Measurements from ENCODE around the gene RUSF1.
"Not testable (repeated sequence)": the region's sequence is repeated elsewhere in the genome, so short reads cannot be mapped to it uniquely, and the experiment has no call there.

The RUSF1 gene

DNA sequence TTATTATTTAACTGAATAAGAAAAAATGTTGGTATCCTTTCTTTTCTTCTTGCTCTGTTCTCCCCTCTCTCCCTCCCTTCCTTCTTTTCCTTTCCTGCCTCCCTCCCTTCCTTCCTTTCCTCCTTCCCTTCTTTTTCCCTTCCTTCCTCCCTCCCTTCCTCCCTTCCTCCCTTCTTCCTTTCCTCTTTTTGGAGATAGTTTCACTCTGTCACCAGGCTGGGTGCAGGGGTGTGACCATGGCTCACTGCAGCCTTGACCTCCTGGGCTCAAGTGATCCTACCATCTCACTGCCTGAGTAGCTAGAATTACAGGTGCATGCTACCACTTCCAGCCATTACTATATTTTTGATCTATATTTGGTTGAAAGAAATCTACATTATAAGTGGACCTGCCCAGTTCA, 5.7 kb upstream of the RUSF1 start:
- DNase-seq = no peak

DNA sequence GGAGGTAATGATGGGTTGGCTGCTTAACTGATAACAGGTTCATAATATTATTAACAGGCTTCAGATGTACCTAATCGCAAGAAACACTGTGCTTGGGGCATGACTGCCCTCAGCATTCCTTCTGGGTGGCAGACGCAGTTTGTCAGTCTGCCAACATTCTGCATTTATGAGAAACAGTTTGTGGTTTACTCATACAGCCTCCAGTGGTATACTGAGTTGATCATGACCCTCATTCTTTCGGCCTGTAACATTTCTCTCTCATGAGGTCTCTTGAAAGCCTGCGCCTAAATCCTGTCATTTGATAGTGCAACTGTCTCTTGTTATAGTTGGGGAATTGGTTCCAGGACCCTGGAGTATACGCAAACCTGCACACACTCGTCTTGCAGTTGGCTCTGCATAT, 4.9 kb upstream of the RUSF1 start:
- no peak for DNase-seq

DNA sequence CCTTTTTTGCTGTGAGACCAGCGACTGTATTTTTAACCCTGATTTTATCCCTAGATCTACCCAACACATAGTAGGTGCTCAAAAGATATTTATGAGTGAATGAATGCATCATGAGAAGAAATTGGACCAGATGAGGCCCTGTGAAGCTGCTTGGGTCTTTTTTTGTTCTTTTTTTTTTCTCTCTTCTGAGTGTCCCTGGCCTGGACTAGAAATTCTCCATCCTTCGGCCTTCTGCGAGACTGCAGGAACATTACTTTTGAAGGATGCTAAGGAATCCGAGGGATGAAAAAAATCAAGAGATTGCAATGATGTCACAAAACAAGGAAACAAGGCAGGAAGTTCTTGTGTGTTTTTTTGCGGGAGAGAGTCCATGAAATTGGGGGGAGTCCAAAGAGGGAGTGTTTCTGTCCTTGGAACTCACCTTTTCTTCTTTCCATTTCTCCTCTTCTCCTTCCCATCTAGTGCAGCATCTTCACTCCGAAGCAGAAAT, 560 bp upstream of the RUSF1 start:
- DNase-seq = no peak

DNA sequence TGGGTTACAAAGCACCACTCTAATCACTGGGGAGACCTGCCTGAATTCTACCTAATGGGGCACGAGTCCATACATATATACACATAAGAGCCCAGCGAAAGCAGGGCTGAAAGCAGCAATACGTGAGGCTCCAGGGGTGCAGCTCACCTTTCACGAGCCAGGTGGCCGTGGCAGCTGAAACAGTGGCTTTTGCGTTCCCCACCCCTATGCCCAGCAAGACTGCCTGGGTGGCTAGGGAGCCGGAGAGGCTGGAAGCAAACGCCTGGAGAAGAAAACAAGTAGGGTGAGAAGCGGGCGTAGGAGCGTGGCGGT, 618 bp downstream of the RUSF1 start:
- no peak for DNase-seq

DNA sequence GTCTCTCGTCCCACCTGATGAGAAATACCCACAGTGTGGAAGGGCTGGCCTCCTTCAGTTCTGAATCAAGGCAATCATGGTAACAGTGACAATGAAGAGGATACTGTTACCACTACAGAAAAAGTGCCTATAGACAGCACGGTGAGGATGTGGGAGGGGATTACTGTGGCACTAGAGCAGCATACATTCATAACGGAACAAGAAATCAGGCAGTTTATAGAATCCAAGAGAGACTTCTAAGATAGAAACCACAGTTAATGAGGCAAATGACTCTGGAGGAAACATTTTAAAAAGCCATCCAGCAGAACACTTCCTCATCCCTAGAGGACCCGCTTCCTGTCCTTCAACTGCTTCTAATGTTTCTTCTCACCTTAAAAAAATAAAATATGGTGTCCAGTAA, 2.7 kb downstream of the RUSF1 start:
- no peak for DNase-seq

DNA sequence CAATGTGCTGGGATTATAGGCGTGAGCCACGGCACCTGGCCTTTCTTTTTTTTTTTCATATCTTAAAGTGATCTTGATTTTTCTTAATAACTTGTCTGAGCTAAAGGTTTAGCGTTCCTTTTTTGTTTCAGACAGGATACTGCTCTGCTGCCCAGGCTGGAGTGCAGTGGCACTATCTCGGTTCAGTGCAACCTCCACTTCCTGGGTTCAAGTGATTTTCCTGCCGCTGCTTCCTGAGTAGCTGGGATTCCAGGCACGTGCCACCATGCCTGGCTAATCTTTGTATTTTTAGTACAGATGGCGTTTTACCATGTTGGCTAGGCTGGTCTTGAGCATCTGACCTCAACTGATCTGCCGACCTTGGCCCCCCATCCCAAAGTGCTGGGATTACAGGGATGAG, 4.0 kb downstream of the RUSF1 start:
- no peak for DNase-seq

DNA sequence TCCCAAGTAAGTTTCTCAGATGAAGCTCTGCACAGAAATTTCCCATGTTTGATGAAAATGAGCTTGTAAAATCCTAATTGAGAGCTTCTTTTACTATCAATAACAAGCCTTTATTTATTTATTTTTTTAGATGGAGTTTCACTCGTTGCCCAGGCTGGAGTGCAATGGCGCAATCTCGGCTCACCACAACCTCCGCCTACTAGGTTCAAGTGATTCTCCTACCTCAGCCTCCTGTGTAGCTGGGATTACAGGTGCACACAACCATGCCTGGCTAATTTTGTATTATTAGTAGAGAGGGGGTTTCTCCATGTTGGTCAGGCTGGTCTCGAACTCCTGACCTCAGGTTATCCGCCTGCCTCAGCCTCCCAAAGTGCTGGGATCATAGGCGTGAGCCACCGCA, 4.6 kb downstream of the RUSF1 start:
- not testable (repeated sequence) for DNase-seq

DNA sequence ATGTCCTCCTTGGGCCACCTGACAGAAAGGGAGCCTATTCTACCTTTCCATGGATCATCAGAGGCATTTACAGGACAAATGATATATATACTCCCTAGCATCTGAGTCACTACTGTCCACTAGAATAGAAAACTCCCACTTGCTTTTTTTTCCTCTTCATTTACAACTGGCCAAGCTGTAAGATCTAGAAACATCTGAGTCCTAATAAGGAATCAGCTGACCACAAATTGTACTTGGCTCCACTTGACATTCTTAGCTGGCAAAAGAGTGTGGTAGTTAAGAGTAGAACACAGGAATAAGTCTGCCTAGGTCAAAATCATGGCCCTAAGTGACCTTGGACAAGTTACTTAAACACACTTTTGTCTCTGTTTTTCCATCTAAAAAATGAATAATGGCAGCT, 5.2 kb downstream of the RUSF1 start:
- DNase-seq = no peak

DNA sequence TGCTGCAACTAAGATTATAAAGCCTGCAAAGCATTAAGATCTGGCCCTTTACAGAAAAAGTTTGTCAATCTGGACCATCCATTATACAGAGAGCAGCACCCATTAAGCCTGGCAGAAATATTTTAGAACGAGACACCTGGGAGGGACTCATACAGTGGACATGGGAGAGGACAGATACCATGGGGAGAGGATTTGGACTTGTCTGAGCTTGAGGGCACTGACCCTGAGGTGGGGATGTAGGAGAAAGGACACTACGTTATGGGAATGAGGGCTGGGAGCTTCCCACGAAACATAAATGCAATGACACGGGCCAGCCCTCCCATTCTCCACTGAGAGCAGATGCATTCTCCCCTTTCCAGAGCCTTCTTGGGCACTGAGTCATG, 6.2 kb downstream of the RUSF1 start:
- DNase-seq = no peak

DNA sequence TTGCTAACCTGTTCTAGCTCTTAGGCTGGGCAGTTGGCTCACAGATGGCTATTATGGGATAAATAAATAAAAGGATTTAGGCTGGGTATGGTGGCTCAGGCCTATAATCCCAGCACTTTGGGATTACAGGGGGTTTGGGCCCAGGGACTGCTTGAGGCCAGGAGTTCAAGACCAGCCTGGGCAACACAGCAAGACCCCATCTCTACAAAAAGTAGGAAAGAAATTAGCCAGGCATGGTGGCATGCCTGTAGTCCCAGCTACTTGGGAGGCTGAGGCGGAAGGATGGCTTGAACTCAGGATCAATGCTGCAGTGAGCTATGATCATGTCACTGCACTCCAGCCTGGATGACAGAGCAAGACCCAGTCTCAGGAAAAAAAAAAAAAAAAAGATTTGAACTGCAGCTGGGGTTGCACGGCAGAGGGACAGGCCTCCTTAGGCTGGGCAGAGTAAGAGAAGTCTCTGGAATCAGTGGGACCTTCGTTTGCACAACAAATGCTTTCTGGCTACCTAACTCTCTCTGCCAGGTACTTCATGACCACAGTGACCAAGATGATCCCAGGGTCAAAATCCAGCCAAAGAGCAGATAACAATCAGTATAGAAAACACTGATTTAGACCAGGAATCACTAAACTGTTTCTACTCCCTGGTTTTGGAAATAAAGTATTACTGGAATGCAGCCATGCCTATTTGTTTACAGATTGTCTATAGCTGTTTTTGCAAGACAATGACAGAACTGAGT, 6.8 kb downstream of the RUSF1 start:
- DNase-seq = no peak

DNA sequence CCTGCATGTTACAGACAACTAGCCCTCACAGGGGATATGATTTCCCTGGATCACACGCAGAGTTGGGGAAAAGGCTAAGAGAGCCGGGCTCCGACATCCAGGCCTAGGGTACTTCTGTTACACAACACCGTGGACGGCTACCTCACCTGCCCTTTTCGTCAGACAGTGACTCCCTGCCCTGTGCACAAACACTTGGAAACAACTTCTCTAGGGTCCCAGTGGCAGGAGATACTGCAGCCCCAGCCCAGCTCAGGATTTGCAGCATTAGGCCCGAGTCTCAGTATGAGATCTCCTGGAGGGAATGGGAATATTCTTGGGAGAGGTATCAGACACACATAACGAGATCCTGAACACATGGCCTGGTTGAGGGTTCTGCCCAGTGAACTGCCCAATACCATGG, 8.3 kb downstream of the RUSF1 start:
- DNase-seq = no peak

DNA sequence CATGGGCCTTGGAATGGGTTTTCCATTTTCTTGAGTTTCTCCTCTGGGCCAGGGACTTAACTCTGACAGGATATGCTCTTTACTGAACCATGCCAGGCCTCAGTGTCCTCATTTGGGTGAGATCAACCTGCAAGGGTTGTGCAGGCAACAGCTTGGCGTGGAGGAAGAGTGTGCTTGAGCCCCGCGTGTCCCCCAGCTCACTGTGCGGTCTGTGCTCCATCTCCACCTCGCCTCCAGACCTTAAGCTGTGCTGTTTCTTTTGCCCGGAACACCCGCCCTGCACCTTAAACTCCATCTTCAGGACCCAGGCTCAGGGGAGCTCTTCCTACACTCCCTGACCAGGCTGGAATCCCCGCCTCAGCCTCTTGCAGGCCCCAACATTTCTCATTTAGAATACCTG, 9.7 kb downstream of the RUSF1 start:
- DNase-seq = no peak

DNA sequence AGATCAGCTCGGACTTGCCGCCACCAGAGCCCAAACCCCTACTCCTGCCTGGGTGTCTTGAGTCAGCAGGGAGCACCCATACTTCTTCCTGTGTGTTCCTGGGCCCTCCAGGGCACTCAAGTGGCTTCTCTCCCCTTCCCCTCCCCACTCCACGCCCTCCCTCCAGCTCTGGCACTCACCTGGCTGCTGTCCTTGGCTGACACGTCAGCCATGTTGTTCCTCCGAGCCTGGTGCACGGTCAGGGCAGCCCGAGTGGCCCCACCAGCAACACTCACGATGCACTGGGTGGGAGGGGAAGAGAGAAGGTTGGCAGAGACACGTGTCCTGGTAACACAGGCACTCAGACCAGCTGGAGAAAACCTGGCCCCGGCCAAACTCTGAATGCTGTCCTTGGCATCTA, 11.5 kb downstream of the RUSF1 start:
- DNase-seq = no peak

DNA sequence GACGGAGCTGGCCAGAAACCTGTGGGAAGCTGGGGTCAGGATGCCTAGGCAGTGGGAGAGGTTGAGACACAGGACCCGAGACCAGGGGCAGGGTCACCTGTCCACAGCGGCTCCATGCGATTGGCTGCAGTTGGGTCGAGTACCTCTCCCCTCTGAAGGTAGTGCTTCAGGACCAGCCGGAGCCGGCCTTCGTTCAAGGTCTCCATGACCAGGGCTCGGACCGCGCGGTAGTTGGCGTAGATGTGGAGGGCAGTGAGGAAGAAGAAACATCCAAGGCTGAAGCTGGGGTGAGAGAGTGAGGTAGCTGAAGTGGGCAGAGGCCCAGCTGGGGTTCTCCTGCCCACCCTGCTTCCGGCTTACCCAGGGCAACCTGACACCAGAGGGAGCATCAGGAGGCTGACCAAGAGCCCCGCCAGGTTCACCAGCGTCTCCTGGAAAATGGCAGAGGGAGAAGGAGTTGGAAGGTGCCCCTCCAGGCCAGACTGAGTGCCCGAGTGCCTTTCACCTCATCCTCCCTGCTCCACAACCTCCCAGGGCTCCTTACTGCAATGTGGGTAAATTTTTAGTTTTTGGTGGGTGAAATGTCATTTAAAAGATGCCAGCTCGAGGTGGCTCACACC, 14.6 kb downstream of the RUSF1 start:
- no peak for DNase-seq

DNA sequence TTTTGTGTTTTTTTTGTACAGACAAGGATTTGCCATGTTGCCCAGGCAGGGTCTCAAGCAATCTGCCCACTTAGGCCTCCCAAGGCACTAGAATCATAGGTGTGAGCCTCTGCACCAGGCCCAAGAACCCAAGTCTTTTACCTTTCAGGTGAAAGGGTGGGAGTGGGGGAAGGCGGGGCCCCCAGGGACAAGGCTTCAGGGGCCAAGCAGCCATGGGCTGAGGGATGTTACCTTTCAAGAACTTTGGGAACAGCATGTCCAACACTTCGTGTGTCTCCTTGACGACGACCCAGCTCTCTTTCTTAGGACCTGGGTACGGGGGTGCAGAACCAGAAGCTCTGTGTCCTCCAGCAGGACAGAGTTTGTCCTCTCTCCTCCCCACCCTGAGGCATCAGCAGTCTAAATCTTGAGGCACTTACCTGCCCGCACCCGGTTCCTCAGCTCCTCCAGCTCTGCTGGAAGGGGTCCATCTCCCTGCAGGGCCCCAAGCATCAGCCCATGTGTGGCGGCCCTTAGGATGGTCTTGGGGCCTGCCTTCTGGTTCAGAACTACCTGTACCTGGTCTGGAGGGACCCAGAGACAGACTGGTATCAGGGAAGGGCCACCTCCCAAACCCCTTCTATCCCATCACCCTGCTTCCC, 16.3 kb downstream of the RUSF1 start:
- no peak for DNase-seq

DNA sequence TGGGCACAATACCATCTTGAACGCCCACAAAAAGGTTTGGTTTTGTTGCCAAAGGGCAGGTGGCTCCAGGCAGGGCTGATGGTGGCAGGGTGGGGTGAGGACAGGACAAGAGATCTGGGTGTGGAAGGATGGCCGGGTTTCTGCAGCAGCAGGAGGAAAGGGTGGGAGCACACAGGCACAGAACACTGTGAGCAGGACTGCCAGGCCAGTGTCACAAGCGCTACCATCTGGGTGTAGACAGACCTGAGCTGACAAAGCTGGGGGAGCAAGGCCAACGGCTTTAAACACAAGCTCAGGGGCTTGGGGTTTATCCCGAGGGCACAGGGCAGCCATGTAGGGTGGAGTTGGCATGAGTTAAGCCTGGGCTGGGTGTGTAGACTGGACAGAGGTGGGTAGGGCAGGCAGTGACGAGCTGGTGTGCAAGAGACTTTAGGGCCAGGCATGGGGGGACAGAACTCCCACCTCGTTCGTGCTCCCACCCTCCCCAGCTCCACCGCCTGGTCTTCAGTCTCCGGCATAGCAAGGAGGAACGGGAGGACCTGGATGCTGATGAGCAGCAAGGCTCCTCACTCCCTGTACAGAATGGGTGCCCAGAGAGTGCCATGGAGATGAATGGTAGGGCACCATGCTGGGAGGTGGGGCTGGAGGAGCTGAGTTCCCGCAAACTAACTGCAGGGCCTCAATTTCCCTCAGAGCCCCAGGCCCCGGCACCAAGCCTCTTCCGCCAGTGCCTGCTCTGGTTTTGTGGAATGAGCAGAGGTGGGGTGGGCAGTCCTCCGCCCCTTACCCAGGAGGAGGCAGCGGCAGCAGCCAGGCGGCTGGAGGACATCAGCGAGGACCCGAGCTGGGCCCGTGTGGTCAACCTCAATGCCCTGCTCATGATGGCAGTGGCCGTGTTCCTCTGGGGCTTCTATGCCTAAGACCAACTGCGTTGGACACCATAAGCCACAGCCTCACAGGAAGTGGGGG, 18.3 kb downstream of the RUSF1 start:
- DNase-seq = no peak

DNA sequence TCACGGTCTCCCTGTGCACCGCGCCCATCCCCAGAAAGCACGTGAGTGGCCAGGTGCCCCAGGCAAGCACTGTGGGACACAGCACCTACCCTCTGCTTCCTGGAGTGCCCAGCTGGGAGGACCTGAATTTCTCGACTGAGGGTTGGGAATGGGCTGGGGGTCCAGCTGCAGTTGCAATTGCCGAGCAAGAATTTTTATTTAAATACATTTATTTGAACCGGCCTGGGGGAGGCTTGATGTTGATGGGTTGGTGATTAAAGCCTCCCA, 19.0 kb downstream of the RUSF1 start:
- DNase-seq = no peak

DNA sequence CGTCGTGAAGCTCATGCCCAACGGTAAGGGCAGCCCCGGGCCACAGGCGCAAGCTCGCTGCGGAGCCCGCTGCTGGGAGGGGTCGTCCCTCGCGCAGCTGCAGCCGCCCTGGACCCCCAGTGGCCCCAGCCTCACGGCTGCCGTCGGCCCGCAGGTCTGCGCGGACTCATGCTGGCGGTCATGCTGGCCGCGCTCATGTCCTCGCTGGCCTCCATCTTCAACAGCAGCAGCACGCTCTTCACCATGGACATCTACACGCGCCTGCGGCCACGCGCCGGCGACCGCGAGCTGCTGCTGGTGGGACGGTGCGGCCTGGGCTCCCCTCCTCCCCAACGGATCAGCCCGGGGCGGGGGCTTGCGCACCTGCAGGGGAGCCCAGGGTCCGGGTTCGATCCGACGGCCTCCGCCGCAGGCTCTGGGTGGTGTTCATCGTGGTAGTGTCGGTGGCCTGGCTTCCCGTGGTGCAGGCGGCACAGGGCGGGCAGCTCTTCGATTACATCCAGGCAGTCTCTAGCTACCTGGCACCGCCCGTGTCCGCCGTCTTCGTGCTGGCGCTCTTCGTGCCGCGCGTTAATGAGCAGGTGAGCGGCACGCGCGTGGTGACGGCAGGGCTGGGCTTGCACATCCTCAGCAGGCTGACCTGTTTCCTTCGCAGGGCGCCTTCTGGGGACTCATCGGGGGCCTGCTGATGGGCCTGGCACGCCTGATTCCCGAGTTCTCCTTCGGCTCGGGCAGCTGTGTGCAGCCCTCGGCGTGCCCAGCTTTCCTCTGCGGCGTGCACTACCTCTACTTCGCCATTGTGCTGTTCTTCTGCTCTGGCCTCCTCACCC, 19.5 kb downstream of the RUSF1 start:
- no peak for DNase-seq

DNA sequence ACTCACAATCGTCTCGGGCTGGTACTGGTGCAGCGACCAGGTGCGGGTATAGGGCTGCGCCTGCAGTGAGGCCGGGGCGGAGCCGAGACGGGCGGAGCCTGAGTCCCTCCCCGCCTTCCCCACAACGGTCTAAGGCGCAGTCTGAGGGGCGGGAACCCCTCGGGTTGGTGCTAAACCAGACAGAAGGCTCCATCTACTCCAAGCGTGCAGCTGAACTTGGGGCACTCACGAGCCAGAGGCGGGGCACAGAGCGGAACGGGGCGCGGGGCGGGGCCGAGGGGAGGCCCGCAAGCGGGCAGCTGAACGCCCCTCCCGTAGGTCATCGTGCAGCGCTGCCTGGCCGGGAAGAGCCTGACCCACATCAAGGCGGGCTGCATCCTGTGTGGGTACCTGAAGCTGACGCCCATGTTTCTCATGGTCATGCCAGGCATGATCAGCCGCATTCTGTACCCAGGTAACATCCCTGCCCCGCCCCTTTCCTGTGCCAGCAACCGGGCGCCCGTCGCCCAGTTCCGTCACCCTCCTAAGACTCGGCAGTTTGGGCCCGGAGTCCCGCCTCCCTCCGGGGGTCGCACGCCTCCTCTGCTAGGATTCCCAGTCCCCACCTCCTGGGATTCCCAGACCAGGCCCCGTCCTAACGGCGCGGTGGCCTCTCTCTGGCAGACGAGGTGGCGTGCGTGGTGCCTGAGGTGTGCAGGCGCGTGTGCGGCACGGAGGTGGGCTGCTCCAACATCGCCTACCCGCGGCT, 20.3 kb downstream of the RUSF1 start:
- DNase-seq = peak; percentile 63

DNA sequence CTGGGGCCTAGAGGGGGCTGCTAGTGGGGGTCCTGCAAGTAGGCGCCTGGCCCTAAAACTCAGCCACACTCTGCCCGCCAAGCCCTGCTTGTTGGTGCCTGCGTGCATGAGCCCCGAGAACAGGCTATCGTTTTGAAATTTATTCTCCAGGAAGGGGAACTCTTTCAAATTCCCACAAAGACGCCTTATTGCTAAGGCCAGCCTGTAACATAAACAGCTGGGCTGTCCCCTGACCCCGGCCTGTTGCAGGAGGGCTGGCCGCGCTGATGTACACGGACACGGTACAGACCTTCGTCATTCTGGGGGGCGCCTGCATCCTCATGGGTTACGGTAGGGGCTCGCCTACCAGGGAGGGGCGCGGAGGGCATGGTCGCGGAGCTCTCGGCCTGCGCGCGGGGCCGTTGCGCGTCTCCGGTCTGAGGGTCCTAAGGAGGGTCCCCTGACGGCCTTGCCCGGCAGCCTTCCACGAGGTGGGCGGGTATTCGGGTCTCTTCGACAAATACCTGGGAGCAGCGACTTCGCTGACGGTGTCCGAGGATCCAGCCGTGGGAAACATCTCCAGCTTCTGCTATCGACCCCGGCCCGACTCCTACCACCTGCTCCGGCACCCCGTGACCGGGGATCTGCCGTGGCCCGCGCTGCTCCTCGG, 21.0 kb downstream of the RUSF1 start:
- DNase-seq = no peak

DNA sequence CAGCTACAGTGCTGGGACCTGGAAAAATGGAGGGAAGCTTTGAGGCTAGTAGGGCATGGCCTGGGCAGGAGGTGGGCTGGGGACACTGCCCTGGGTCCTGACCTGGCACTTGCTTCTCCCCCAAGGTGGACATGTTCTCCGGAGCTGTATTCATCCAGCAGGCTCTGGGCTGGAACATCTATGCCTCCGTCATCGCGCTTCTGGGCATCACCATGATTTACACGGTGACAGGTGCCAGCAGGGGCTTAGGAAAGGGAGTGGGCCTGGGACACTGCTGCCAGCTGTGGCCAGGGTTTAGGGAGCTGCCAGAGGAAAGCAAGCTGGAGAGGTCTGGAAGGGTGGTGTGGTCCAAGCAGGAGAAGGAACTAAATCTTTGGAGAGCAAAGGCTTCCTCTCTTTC, 22.1 kb downstream of the RUSF1 start:
- no peak for DNase-seq

All from activated CD4-positive, alpha-beta T cell treated with anti-CD3 and anti-CD28 coated beads for 1 hour (primary cell).